Hepatocyte (in vitro differentiated cells): ENCODE measurements around the gene EDA. TPM values are rescaled to one million over a fixed set of nuclear protein-coding genes. Genes with fewer than 3 reads are reported as not detected.

ENCODE experiments used
- DNase-seq: peaks from one replicate; pipeline ENCODE4 v3.0.0-alpha.2; 2016; ENCODE audit warnings: low spot score
- H2AFZ ChIP-seq: fragments of 200-600 bp; sonication (generic); 2 replicates; pipeline ENCODE4 v1.6.0; 2016; ENCODE audit warnings: antibody characterized with exemption, mild to moderate bottlenecking
- H3K27ac ChIP-seq: fragments of 200-600 bp; sonication (generic); 2 replicates; pipeline ENCODE4 v1.5.1; 2016; ENCODE audit warnings: mild to moderate bottlenecking
- H3K27me3 ChIP-seq: fragments of 200-600 bp; sonication (generic); 2 replicates; pipeline ENCODE4 v1.6.1; 2016
- H3K36me3 ChIP-seq: fragments of 200-600 bp; sonication (generic); replicated peaks from 2 replicates; pipeline ENCODE4 v1.5.1; 2016; ENCODE audit warnings: low read depth; ENCODE audit not compliant: insufficient read depth
- H3K4me1 ChIP-seq: fragments of 200-600 bp; sonication (generic); 2 replicates; pipeline ENCODE4 v1.5.1; 2016; ENCODE audit warnings: mild to moderate bottlenecking, moderate library complexity; ENCODE audit not compliant: insufficient read depth
- H3K4me2 ChIP-seq: fragments of 200-600 bp; sonication (generic); 2 replicates; pipeline ENCODE4 v1.6.0; 2016
- H3K4me3 ChIP-seq: fragments of 200-600 bp; sonication (generic); 2 replicates; pipeline ENCODE4 v1.5.1; 2016; ENCODE audit warnings: mild to moderate bottlenecking
- H3K79me2 ChIP-seq: fragments of 200-600 bp; sonication (generic); 2 replicates; pipeline ENCODE4 v1.6.0; 2017; ENCODE audit warnings: mild to moderate bottlenecking
- H3K9me2 ChIP-seq: fragments of 200-600 bp; sonication (generic); replicated peaks from 2 replicates; pipeline ENCODE4 v1.6.0; 2017; ENCODE audit warnings: mild to moderate bottlenecking; ENCODE audit not compliant: insufficient read depth
- H3K9me3 ChIP-seq: fragments of 200-600 bp; sonication (generic); 2 replicates; pipeline ENCODE4 v1.5.1; 2016; ENCODE audit warnings: low read depth, mild to moderate bottlenecking
- H4K20me1 ChIP-seq: fragments of 200-600 bp; sonication (generic); 2 replicates; pipeline ENCODE4 v1.6.0; 2016; ENCODE audit warnings: mild to moderate bottlenecking; ENCODE audit not compliant: insufficient read depth, poor library complexity, severe bottlenecking
- EZH2 ChIP-seq: fragments of 200-600 bp; sonication (generic); IDR thresholded peaks from 2 replicates; pipeline ENCODE4 v1.6.1; 2016; ENCODE audit warnings: antibody characterized with exemption, mild to moderate bottlenecking, borderline replicate concordance
- EZH2phosphoT487 ChIP-seq: fragments of 200-600 bp; sonication (generic); IDR thresholded peaks from one replicate; pipeline ENCODE4 v1.6.1; 2018; ENCODE audit warnings: antibody characterized with exemption, mild to moderate bottlenecking, low read depth, moderate library complexity; ENCODE audit not compliant: unreplicated experiment, severe bottlenecking
- WGBS: methylation state at CpG from one replicate; pipeline ENCODE4 v1.1.6; 2016; ENCODE audit warnings: low lambda C conversion rate; ENCODE audit errors: missing lambda C conversion rate; 5-methylcytosine and 5-hydroxymethylcytosine counted together
- polyA plus RNA-seq: library from polyadenylated mRNA; unstranded; fragments of >200 nt; fragmentation: Nextera tagmentation; extraction: Ambion mirVana; gene quantifications from 2 replicates; pipeline ENCODE4 v1.2.1, GENCODE V29; 2016
- total RNA-seq: library from RNA; depleted of rRNA; stranded (reverse); fragments of >200 nt; gene quantifications from 2 replicates; pipeline ENCODE4 v1.2.3, GENCODE V29; 2014
- TF ChIP-seq, protein P1 (sequence below): fragments of 200-600 bp; sonication (generic); IDR thresholded peaks from 2 replicates; pipeline ENCODE4 v1.5.1; 2016; ENCODE audit warnings: antibody characterized with exemption, mild to moderate bottlenecking; ENCODE audit not compliant: poor library complexity

The EDA gene
- total and polyA plus RNA-seq, 2 experiments from 2014 or later = 4.7 to 19.1 TPM

DNA sequence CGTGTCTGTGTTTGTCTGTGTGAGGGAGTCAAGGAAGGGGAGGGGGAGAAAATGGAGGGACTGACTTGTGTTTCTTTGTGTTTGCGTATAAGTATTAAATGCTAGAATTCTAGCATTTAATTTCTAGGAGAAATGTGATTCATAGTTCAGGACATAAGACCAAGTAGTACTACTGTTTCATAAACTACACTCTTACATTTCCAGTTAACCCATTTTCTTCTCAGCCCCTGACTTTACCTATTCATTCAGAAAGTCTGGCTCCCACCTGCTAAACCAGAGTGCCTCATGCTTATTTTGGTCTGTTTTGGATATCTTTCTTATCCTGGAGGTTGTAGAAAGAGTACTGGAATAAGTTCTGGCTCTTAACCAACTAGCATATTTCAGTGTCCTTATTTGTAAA lies 14.2 kb downstream of the EDA start:
- no peaks in the 10 kb centered on the region for H3K9me2 ChIP-seq
- no peak overlapping the region for H3K4me2 ChIP-seq
- H2AFZ ChIP-seq = no peak overlapping the region
- no peaks in the 10 kb centered on the region for H3K27me3 ChIP-seq
- no peak overlapping the region for H3K4me3 ChIP-seq
- TF ChIP-seq EZH2phosphoT487 (no peak), EZH2 (no peak)
- TF ChIP-seq, protein P1, sequence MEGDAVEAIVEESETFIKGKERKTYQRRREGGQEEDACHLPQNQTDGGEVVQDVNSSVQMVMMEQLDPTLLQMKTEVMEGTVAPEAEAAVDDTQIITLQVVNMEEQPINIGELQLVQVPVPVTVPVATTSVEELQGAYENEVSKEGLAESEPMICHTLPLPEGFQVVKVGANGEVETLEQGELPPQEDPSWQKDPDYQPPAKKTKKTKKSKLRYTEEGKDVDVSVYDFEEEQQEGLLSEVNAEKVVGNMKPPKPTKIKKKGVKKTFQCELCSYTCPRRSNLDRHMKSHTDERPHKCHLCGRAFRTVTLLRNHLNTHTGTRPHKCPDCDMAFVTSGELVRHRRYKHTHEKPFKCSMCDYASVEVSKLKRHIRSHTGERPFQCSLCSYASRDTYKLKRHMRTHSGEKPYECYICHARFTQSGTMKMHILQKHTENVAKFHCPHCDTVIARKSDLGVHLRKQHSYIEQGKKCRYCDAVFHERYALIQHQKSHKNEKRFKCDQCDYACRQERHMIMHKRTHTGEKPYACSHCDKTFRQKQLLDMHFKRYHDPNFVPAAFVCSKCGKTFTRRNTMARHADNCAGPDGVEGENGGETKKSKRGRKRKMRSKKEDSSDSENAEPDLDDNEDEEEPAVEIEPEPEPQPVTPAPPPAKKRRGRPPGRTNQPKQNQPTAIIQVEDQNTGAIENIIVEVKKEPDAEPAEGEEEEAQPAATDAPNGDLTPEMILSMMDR = no peak
- H3K9me3 ChIP-seq = no peaks in the 10 kb centered on the region
- 92% methylated on average over 2 of the region's 2 CpGs for WGBS
- no peak overlapping the region for H3K27ac ChIP-seq
- H3K79me2 ChIP-seq = no peaks in the 10 kb centered on the region
- no peaks in the 10 kb centered on the region for H4K20me1 ChIP-seq
- DNase-seq = no peak
- no peaks in the 10 kb centered on the region for H3K36me3 ChIP-seq
- no peaks in the 10 kb centered on the region for H3K4me1 ChIP-seq

- Histone ChIP-seq H3K79me2 (peaks cover 3% of the 10 kb centered on the region), H3K9me3 (peaks cover 7% of the 10 kb centered on the region), H3K9me2 (no peaks in the 10 kb centered on the region), H3K4me2 (no peak overlapping the region), H3K36me3 (no peaks in the 10 kb centered on the region), H3K27ac (no peak overlapping the region), H2AFZ (no peak overlapping the region), H3K27me3 (no peaks in the 10 kb centered on the region), H4K20me1 (no peaks in the 10 kb centered on the region), H3K4me1 (no peaks in the 10 kb centered on the region), H3K4me3 (no peak overlapping the region)
- DNase-seq = no peak
- TF ChIP-seq EZH2phosphoT487 = no peak
- TF ChIP-seq EZH2 = no peak
- TF ChIP-seq, protein P1 = no peak
- WGBS = 73% methylated on average over 1 of the region's 1 CpG
These were observed 48.8 kb downstream of the EDA start for GRCh38 chrX:69664693-69665092.

DNA sequence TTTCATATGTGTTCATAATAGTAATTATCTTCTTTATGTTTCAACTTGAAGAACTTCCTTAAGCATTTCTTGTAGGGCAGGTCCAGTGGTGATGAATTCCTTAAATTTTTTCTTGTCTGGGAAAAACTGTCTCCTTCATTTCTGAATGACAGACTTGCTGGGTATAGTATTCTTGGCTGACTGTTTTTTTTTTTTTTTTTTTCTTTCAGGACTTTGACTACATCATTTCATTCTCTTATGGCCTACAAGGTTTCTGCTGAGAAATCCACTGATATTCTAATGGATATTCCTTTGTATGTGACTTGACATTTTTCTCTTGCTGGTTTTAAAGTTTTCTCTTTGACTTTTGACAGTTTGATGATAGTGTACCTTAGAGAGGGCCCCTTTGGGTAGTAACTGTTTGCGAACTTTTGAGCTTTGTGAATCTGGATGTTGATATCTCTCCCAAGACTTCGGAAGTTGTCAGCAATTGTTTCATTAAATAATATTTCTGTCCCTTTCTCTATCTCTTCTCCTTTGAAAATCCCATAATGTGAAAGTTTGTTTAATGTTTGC lies 54.2 kb downstream of the EDA start:
- Histone ChIP-seq H3K36me3 (no peaks in the 10 kb centered on the region), H3K9me3 (peaks cover 11% of the 10 kb centered on the region), H4K20me1 (no peaks in the 10 kb centered on the region), H2AFZ (no peak overlapping the region), H3K27me3 (no peaks in the 10 kb centered on the region), H3K79me2 (peaks cover 3% of the 10 kb centered on the region), H3K4me2 (no peak overlapping the region), H3K4me3 (no peak overlapping the region), H3K4me1 (no peaks in the 10 kb centered on the region), H3K27ac (no peak overlapping the region), H3K9me2 (no peaks in the 10 kb centered on the region)
- no peak for DNase-seq
- TF ChIP-seq EZH2 = no peak
- TF ChIP-seq EZH2phosphoT487 = no peak
- TF ChIP-seq, protein P1 = no peak
- 67% methylated on average over 2 of the region's 2 CpGs for WGBS

DNA sequence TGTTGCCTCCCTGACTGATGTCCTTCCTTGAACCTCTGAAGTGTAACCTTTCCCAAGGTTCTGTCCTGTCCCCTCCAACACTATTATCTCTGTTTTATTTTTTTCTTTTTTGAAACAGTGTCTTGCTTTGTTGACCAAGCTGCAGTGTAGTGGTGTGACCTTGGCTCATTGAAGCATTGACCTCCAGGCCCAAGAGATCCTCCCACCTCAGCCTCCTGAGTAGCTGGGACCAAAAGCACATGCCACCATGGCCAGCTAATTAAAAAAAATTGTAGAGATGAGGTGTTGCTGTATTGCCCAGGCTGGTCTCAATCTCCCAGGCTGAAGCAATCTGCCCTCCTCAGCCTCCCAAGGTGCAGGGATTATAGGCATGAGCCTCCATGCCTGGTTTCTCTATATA lies 59.0 kb downstream of the EDA start:
- H3K9me2 ChIP-seq = no peaks in the 10 kb centered on the region
- no peak for TF ChIP-seq EZH2
- TF ChIP-seq, protein P1 = no peak
- no peak for TF ChIP-seq EZH2phosphoT487
- H3K4me3 ChIP-seq = no peak overlapping the region
- H3K4me2 ChIP-seq = no peak overlapping the region
- H3K36me3 ChIP-seq = no peaks in the 10 kb centered on the region
- no peaks in the 10 kb centered on the region for H3K4me1 ChIP-seq
- H3K27me3 ChIP-seq = no peaks in the 10 kb centered on the region
- no peak overlapping the region for H2AFZ ChIP-seq
- H3K9me3 ChIP-seq = peaks cover 2% of the 10 kb centered on the region
- H4K20me1 ChIP-seq = no peaks in the 10 kb centered on the region
- no peak overlapping the region for H3K27ac ChIP-seq
- H3K79me2 ChIP-seq = no peaks in the 10 kb centered on the region
- no peak for DNase-seq
